HCT116 (cell line): Measurements from ENCODE around the gene FOXQ1. TPM values are rescaled to one million over a fixed set of nuclear protein-coding genes. Genes with fewer than 3 reads are reported as not detected.

Source experiments
- ATAC-seq: fragments of 200-7000 bp; cut with Tn5 transposase; 2 replicates; pipeline ENCODE4 v1.9.1; 2020; ENCODE audit warnings: mild to moderate bottlenecking, moderate library complexity
- BruUV-seq: library from RNA; stranded (reverse); fragments of 400-500 nt; replicated peaks from 2 replicates; lab custom pipeline; 2021; lab: Mats Ljungman, UMichigan
- CTCF ChIA-PET: fragments of 300-600 bp; sonication (Branson Sonifier 250); formaldehyde crosslinking; loops from one replicate; lab custom pipeline; 2021; ENCODE audit warnings: antibody characterized with exemption; lab: Charles Lee
- POLR2A ChIA-PET: fragments of 300-600, 350-600 bp; sonication (Branson Sonifier 250); formaldehyde crosslinking; loops from one replicate; lab custom pipeline; 2021; ENCODE audit warnings: antibody characterized with exemption; lab: Charles Lee
- RAD21 ChIA-PET, 2 experiments: fragments of 300-600 bp; sonication (Branson Sonifier 250); formaldehyde crosslinking; loops; one replicate each; lab custom pipeline; 2023; ENCODE audit warnings: low total read pairs in 2 of 2; ENCODE audit not compliant: uncharacterized antibody in 2 of 2, unreplicated experiment in 2 of 2, low non-redundant PET in 1 of 2; lab: Charles Lee
- DNase-seq: peaks from one replicate; pipeline ENCODE4 v3.0.0-alpha.2; 2010; ENCODE audit warnings: low read depth, low spot score
- H2AFZ ChIP-seq: fragments of 200-600 bp; shearing (Covaris generic), sonication (generic); 2 replicates; pipeline ENCODE4 v1.6.1; 2017; ENCODE audit warnings: low read depth, mixed run types, mixed read lengths, antibody characterized with exemption, low read length; ENCODE audit not compliant: poor library complexity, severe bottlenecking
- H3K27ac ChIP-seq: 2 replicates; pipeline ENCODE4 v1.5.1; 2012; ENCODE audit warnings: low read depth, low read length
- H3K27me3 ChIP-seq: fragments of 200-600 bp; sonication (generic); 2 replicates; pipeline ENCODE4 v1.6.1; 2016; ENCODE audit warnings: mixed run types, low read length, mixed read lengths; ENCODE audit not compliant: insufficient read depth
- H3K36me3 ChIP-seq, 2 experiments: fragments of 200-500 bp in 1 of 2; fragments of 200-600 bp in 1 of 2; sonication (Bioruptor generic) in 1 of 2; sonication (generic) in 1 of 2; 2 replicates each; pipeline versions ENCODE4 v1.5.1 to v1.6.1; 2014 to 2016; ENCODE audit warnings: low read length in 2 of 2, inconsistent platforms in 1 of 2, mixed read lengths in 1 of 2, mixed run types in 1 of 2; ENCODE audit not compliant: insufficient read depth in 2 of 2, control insufficient read depth in 1 of 2
- H3K4me1 ChIP-seq, 2 experiments: fragments of 200-600 bp in 1 of 2; sonication (generic) in 1 of 2; 2 replicates each; pipeline versions ENCODE4 v1.5.1 to v1.6.1; 2012 to 2017; ENCODE audit warnings: low read length in 2 of 2, inconsistent platforms in 1 of 2, mild to moderate bottlenecking in 1 of 2, mixed read lengths in 1 of 2, mixed run types in 1 of 2, moderate library complexity in 1 of 2; ENCODE audit not compliant: insufficient read depth in 2 of 2, control insufficient read depth in 1 of 2
- H3K4me2 ChIP-seq: fragments of 200-600 bp; sonication (generic); 2 replicates; pipeline ENCODE4 v1.6.1; 2017; ENCODE audit warnings: mixed run types, low read length, mixed read lengths
- H3K4me3 ChIP-seq, 2 experiments: fragments of 200-600 bp in 1 of 2; sonication (generic) in 1 of 2; replicated peaks in 1 of 2; 2 replicates each; pipeline ENCODE4 v1.5.1; 2011 to 2016; ENCODE audit warnings: low read length in 2 of 2, control low read depth in 1 of 2, low read depth in 1 of 2, mild to moderate bottlenecking in 1 of 2, mixed read lengths in 1 of 2, mixed run types in 1 of 2
- H3K79me2 ChIP-seq: fragments of 200-600 bp; sonication (generic); 2 replicates; pipeline ENCODE4 v1.6.1; 2017; ENCODE audit warnings: mild to moderate bottlenecking, mixed run types, low read length, moderate library complexity, mixed read lengths; ENCODE audit not compliant: insufficient read depth
- H3K9ac ChIP-seq: fragments of 200-600 bp; sonication (generic); 2 replicates; pipeline ENCODE4 v1.6.1; 2016; ENCODE audit warnings: low read length, mixed read lengths
- H3K9me2 ChIP-seq: fragments of 200-600 bp; sonication (generic), shearing (Covaris generic); 2 replicates; pipeline ENCODE4 v1.6.1; 2017; ENCODE audit warnings: mixed run types, mild to moderate bottlenecking, moderate library complexity; ENCODE audit not compliant: insufficient read depth
- H3K9me3 ChIP-seq, 2 experiments: fragments of 200-500 bp in 1 of 2; fragments of 200-600 bp in 1 of 2; sonication (Bioruptor generic) in 1 of 2; sonication (generic) in 1 of 2; 2 replicates each; pipeline ENCODE4 v1.6.1; 2014 to 2017; ENCODE audit warnings: low read length in 2 of 2, mixed read lengths in 2 of 2, inconsistent platforms in 1 of 2, low read depth in 1 of 2, mild to moderate bottlenecking in 1 of 2, mixed run types in 1 of 2, moderate library complexity in 1 of 2; ENCODE audit not compliant: control insufficient read depth in 1 of 2, insufficient read depth in 1 of 2
- H4K20me1 ChIP-seq: fragments of 200-600 bp; sonication (generic), shearing (Covaris generic); 2 replicates; pipeline ENCODE4 v1.6.1; 2017; ENCODE audit warnings: mixed run types, mild to moderate bottlenecking, moderate library complexity; ENCODE audit not compliant: insufficient read depth
- ATF3 ChIP-seq: IDR thresholded peaks from 2 replicates; pipeline ENCODE4 v1.6.1; 2012
- YY1 ChIP-seq: IDR thresholded peaks from 2 replicates; pipeline ENCODE4 v1.6.1; 2011; ENCODE audit warnings: low read length, low read depth, moderate library complexity, mild to moderate bottlenecking; ENCODE audit not compliant: insufficient replicate concordance; ENCODE audit errors: extremely low read depth
- intact Hi-C: fragments of 100-400 bp; cut with micrococcal nuclease; formaldehyde crosslinking; loops from 2 replicates; pipeline ENCODE4 v1.10.0; 2022
- total RNA-seq: library from RNA; stranded (reverse); gene quantifications from one replicate; pipeline ENCODE4 v1.2.1, GENCODE V29; 2021; ENCODE audit not compliant: unreplicated experiment
- TF ChIP-seq, protein P1 (sequence below): IDR thresholded peaks from 2 replicates; pipeline ENCODE4 v1.6.1; 2012; ENCODE audit warnings: low read depth

FOXQ1 gene
- total RNA-seq, 1 experiment from 2014 or later: 0.42 TPM

- no peak for TF ChIP-seq ATF3
These were observed 28.4 kb upstream of the FOXQ1 start (continued) for GRCh38 chr6:1283501-1283900.

- H3K27ac ChIP-seq: no peak overlapping the region
- no peaks in the 10 kb centered on the region for H3K79me2 ChIP-seq
- intact Hi-C loops: no loop called here
- no peak for DNase-seq
- ATAC-seq: no peak
- no peaks in the 10 kb centered on the region for H3K9me3 ChIP-seq
- H3K36me3 ChIP-seq: no peaks in the 10 kb centered on the region
- no TSS peak for BruUV-seq
- ChIA-PET POLR2A (no interaction called here), CTCF (no interaction called here), RAD21 (no interaction called here)
- no peaks in the 10 kb centered on the region for H3K27me3 ChIP-seq
- no peak overlapping the region for H3K4me2 ChIP-seq
- no peak overlapping the region for H3K4me3 ChIP-seq
- no peaks in the 10 kb centered on the region for H3K9me2 ChIP-seq
- peaks cover 0 to 5% of the 10 kb centered on the region in 2 experiments; a peak in 1 of 4 replicates for H3K4me1 ChIP-seq
- no peak for TF ChIP-seq YY1
- TF ChIP-seq, protein P1, sequence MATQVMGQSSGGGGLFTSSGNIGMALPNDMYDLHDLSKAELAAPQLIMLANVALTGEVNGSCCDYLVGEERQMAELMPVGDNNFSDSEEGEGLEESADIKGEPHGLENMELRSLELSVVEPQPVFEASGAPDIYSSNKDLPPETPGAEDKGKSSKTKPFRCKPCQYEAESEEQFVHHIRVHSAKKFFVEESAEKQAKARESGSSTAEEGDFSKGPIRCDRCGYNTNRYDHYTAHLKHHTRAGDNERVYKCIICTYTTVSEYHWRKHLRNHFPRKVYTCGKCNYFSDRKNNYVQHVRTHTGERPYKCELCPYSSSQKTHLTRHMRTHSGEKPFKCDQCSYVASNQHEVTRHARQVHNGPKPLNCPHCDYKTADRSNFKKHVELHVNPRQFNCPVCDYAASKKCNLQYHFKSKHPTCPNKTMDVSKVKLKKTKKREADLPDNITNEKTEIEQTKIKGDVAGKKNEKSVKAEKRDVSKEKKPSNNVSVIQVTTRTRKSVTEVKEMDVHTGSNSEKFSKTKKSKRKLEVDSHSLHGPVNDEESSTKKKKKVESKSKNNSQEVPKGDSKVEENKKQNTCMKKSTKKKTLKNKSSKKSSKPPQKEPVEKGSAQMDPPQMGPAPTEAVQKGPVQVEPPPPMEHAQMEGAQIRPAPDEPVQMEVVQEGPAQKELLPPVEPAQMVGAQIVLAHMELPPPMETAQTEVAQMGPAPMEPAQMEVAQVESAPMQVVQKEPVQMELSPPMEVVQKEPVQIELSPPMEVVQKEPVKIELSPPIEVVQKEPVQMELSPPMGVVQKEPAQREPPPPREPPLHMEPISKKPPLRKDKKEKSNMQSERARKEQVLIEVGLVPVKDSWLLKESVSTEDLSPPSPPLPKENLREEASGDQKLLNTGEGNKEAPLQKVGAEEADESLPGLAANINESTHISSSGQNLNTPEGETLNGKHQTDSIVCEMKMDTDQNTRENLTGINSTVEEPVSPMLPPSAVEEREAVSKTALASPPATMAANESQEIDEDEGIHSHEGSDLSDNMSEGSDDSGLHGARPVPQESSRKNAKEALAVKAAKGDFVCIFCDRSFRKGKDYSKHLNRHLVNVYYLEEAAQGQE: no peak
- H2AFZ ChIP-seq: no peak overlapping the region
- no peaks in the 10 kb centered on the region for H4K20me1 ChIP-seq
- no peak overlapping the region for H3K9ac ChIP-seq
These were observed 26.3 kb upstream of the FOXQ1 start for GRCh38 chr6:1285556-1285955.
